GM12873 (cell line): Measurements from ENCODE around the gene NDUFB8.

Source experiments
- CTCF ChIP-seq: IDR thresholded peaks from 2 replicates; pipeline ENCODE4 v1.5.1; 2012; ENCODE audit warnings: low read depth, mild to moderate bottlenecking, moderate library complexity, low read length, control low read depth; ENCODE audit not compliant: insufficient read depth; ENCODE audit errors: missing control alignments

Gene NDUFB8

DNA sequence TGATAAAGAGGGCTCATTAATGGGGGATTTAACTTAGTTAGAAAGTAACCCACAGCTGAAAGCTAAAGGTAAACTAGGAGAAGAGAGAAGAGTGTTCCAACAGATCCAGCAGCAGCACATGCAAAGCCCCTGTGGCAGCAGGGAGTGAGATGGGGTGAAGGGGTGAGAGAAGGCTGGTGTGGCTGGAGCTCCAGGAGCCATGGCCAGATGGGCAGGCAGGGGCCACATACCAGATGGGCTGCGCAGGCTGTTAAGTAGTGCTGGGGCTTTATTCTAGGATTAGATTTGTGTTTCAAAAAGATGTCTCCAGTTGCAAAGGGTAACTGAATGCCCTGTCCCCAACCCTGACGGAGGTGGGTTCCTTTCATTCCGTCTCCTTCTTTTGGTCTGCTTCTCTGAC is 39.2 kb upstream of the NDUFB8 start:
- no peak for TF ChIP-seq CTCF

GRCh38 chr10:100567826-100568225 is 38.2 kb upstream of the NDUFB8 start:
- no peak for TF ChIP-seq CTCF

DNA sequence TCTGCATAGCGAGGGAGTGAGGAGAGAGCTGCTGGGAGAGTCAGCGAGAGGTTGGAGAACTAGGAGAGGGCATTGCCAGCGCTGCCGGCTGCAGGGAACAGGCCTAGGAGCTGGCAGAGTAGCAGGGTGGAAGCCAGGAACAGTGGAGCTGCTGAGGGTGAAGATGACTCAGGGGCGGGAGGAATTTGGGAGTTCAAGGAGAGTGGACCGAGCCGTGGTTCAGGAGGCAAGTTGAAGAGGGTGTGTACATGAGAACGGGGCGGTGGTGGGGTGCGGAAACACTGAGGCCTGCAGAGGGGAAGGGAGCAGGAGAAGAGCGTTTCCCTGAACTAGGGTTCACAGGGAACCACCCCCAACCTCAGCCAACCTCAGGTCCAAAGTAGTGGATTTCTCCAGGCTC is 37.6 kb upstream of the NDUFB8 start:
- TF ChIP-seq CTCF, result no peak

- no peak for TF ChIP-seq CTCF
Measured at GRCh38 chr10:100566561-100566960, 36.9 kb upstream of the NDUFB8 start.

GRCh38 chr10:100565206-100565985 is 35.7 kb upstream of the NDUFB8 start:
- TF ChIP-seq CTCF, result no peak

- TF ChIP-seq CTCF, result peak; percentile 97
Measured at GRCh38 chr10:100562008-100562672, 32.5 kb upstream of the NDUFB8 start.

DNA sequence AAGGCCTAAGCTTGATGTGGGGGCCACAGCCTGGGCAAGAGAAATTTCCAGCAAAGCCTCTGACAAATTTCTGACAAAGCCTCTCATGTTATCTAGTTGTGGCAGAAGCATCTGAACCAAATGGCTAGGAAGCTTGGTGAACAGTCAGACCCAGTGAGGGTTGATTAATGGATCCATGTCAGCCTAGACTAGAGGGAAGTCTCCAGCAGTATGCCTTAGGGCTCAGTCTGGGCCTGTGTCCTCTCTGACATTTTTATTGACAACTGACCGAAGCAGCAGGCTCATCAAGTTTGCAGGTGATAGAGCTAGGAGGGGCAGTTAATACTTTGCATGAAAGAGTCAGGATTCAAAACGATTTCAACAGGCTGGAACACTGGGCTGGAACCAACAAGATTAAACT is 31.3 kb upstream of the NDUFB8 start:
- TF ChIP-seq CTCF, result no peak
